HEK293 (cell line): Measurements from ENCODE around the gene MCF2L.

Source experiments
- CTCF ChIP-seq: fragments of 450-650 bp; formaldehyde crosslinking; IDR thresholded peaks from 2 replicates; pipeline ENCODE4 v1.5.1; 2016; ENCODE audit warnings: missing biosample characterization, missing genetic modification characterization
- REST ChIP-seq: fragments of 450-650 bp; formaldehyde crosslinking; IDR thresholded peaks from 2 replicates; pipeline ENCODE4 v1.5.1; 2016; ENCODE audit warnings: missing biosample characterization, missing genetic modification characterization
- YY1 ChIP-seq: fragments of 450-650 bp; formaldehyde crosslinking; IDR thresholded peaks from 2 replicates; pipeline ENCODE4 v1.5.1; 2018; ENCODE audit warnings: missing biosample characterization, missing genetic modification characterization
- ZEB2 ChIP-seq: fragments of 450-650 bp; formaldehyde crosslinking; IDR thresholded peaks from 2 replicates; pipeline ENCODE4 v1.5.1; 2016; ENCODE audit warnings: missing biosample characterization, missing genetic modification characterization
- ZNF157 ChIP-seq: fragments of 450-650 bp; formaldehyde crosslinking; IDR thresholded peaks from 2 replicates; pipeline ENCODE4 v1.5.1; 2016; ENCODE audit warnings: missing biosample characterization, missing genetic modification characterization
- ZNF248 ChIP-seq: fragments of 450-650 bp; formaldehyde crosslinking; IDR thresholded peaks from 2 replicates; pipeline ENCODE4 v1.5.1; 2017; ENCODE audit warnings: missing biosample characterization, missing genetic modification characterization
- ZNF426 ChIP-seq: fragments of 450-650 bp; formaldehyde crosslinking; IDR thresholded peaks from 2 replicates; pipeline ENCODE4 v1.5.1; 2017; ENCODE audit warnings: missing biosample characterization, missing genetic modification characterization, mild to moderate bottlenecking, inconsistent platforms, moderate library complexity
- ZNF501 ChIP-seq: fragments of 450-650 bp; formaldehyde crosslinking; IDR thresholded peaks from 2 replicates; pipeline ENCODE4 v1.5.1; 2016; ENCODE audit warnings: missing biosample characterization, missing genetic modification characterization
- ZNF549 ChIP-seq: fragments of 450-650 bp; IDR thresholded peaks from 2 replicates; pipeline ENCODE4 v1.5.1; 2018; ENCODE audit warnings: missing biosample characterization, missing genetic modification characterization, mild to moderate bottlenecking, inconsistent platforms, moderate library complexity
- ZNF670 ChIP-seq: fragments of 450-650 bp; formaldehyde crosslinking; IDR thresholded peaks from 2 replicates; pipeline ENCODE4 v1.5.1; 2016; ENCODE audit warnings: missing biosample characterization, missing genetic modification characterization, low read depth
- TF ChIP-seq, protein P1 (sequence below): fragments of 450-650 bp; formaldehyde crosslinking; IDR thresholded peaks from 2 replicates; pipeline ENCODE4 v1.5.1; 2016; ENCODE audit warnings: missing biosample characterization, missing genetic modification characterization

GRCh38 chr13:113095146-113096051, 126.4 kb downstream of the MCF2L start:
- no peak for TF ChIP-seq CTCF
- no peak for TF ChIP-seq ZNF426 (tag by site-specific recombination)
- no peak for TF ChIP-seq ZNF549
- no peak for TF ChIP-seq ZNF501
- no peak for TF ChIP-seq ZNF670 (tag by site-specific recombination)
- TF ChIP-seq YY1 (tag by site-specific recombination) = no peak
- TF ChIP-seq REST (tag by site-specific recombination) = no peak
- TF ChIP-seq ZNF248 = no peak
- no peak for TF ChIP-seq ZNF157 (tag by site-specific recombination)
- no peak for TF ChIP-seq ZEB2 (tag by site-specific recombination)
- TF ChIP-seq, protein P1, sequence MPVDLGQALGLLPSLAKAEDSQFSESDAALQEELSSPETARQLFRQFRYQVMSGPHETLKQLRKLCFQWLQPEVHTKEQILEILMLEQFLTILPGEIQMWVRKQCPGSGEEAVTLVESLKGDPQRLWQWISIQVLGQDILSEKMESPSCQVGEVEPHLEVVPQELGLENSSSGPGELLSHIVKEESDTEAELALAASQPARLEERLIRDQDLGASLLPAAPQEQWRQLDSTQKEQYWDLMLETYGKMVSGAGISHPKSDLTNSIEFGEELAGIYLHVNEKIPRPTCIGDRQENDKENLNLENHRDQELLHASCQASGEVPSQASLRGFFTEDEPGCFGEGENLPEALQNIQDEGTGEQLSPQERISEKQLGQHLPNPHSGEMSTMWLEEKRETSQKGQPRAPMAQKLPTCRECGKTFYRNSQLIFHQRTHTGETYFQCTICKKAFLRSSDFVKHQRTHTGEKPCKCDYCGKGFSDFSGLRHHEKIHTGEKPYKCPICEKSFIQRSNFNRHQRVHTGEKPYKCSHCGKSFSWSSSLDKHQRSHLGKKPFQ = no peak
